Tibial artery (tissue), 4 donors: ENCODE measurements around the gene DRAM1.
A peak's percentile ranks its signal among the peaks of the same experiment; 100 is the strongest.

ENCODE experiments used
- DNase-seq, 2 donors: peaks; one replicate each; pipeline ENCODE4 v3.0.0-alpha.2; 2019
- H3K27ac ChIP-seq, 2 donors: fragments of 200-600 bp; sonication (generic) in 1 of 2; 1 replicate in 1 of 2; 2 replicates in 1 of 2; pipeline ENCODE4 v1.5.1; 2018 to 2019; ENCODE audit warnings: mild to moderate bottlenecking in 1 of 2
- H3K27me3 ChIP-seq, 2 donors: fragments of 200-600 bp; sonication (generic) in 1 of 2; one replicate each; pipeline versions ENCODE4 v1.5.1 to v1.6.0; 2016 to 2019
- H3K36me3 ChIP-seq, 3 donors: fragments of 200-600 bp; sonication (generic) in 2 of 3; one replicate each; pipeline ENCODE4 v1.5.1; 2016 to 2019; ENCODE audit warnings: mild to moderate bottlenecking in 2 of 3
- H3K4me1 ChIP-seq, 4 donors: fragments of 200-600 bp; sonication (generic) in 2 of 4; 1 replicate in 3 of 4; 2 replicates in 1 of 4; pipeline ENCODE4 v1.5.1; 2016 to 2019
- H3K4me3 ChIP-seq, 2 donors: fragments of 200-600 bp; sonication (generic) in 1 of 2; 1 replicate in 1 of 2; 2 replicates in 1 of 2; pipeline ENCODE4 v1.5.1; 2018 to 2019; ENCODE audit warnings: mild to moderate bottlenecking in 2 of 2
- H3K9me3 ChIP-seq, 3 donors: fragments of 200-600 bp; sonication (generic) in 1 of 3; one replicate each; pipeline ENCODE4 v1.5.1; 2016 to 2019
- intact Hi-C: fragments of 100-400 bp; cut with DNase I; formaldehyde crosslinking; loops from one replicate; pipeline ENCODE4 v1.15.0; 2023; ENCODE audit warnings: low total_unique reads
- TF ChIP-seq, protein P1 (sequence below), 2 experiments: fragments of 200-600 bp in 1 of 2; fragments of 450-650 bp in 1 of 2; IDR thresholded peaks; one replicate each; pipeline ENCODE4 v1.5.1; 2017 to 2019; ENCODE audit warnings: antibody characterized with exemption in 2 of 2, mild to moderate bottlenecking in 1 of 2, moderate library complexity in 1 of 2

Gene DRAM1

DNA sequence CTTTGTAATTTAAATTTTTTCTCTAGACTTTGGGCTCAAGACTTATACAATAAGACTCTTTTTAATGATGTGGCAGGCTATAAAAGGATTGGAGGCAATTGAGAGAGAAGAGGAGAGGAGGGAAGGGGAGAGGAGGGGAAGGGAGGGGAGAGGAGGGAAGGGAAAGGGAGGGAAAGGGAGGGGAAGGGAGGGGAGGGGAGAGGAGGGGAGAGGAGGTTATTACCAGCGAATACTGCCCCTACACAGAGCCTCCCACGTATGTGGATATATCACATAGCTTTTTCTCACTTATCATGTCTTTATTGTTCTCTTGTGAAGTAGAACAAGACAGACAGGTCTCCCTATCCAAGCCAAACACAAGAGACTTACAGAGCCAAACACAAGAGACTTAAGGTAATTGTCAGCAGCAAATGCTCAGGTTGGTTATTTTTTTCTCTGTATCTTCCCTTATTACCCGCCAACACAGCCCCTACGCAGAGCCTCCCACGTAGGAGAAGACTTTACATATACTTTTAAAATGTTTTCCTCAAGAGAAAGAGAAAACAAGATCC is 63.1 kb downstream of the DRAM1 start:
- DNase-seq, result no peak
- H3K27ac ChIP-seq, result peak overlapping the region in 1 of 2 donors; percentile 13
- intact Hi-C loops, result loop anchor here (5.0 kb wide), 1 partner anchor 537 kb away; no protein-coding TSS in a partner anchor

DNA sequence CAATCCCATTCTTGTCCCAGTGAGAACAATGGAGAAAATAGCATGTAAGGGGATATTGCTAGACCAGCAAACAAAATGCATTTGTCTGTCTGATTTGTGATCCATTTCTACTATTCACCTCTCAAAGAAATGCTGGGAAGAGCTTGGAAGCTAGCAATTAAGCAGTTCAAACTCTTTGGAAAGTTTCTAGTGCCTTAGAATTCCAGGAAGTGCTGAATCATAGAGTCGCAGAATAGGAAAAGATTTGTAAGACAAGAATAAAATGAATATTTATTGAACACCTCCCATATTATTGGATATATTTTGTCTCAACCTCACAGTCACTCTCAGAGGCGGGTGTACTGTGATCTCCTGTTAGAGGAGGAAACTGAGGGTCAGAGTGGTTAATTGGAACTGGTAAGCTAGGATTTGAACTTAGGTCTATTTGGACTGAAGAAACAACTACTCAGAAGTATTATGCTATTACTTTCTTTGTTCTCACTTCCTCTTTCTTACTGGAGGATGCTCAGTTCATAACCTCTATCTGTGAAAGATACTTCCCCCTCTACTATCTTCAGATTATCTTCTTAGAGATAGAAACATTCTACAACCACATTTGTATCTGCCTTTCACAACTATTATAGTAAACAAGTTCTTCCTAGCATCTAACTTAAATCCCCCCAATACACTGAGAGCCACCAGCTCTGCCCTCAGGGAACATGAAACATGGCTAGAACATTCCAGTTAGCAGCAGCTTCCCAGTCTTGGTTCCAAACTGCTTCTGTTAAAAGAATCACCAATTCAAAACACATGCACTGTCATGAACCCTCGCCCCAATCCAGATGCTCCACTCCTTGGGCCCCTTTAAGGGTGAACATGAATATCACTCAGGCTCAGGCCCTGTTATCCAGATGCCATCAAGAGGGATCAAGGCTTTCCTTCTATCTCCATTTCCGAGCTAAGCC is 64.2 kb downstream of the DRAM1 start:
- no peak overlapping the region for H3K27ac ChIP-seq
- no peak overlapping the region for H3K4me3 ChIP-seq
- DNase-seq, result no peak
- H3K9me3 ChIP-seq, result no peaks in the 10 kb centered on the region
- intact Hi-C loops, result loop anchor here (5.0 kb wide), 1 partner anchor 536 kb away; no protein-coding TSS in a partner anchor
- TF ChIP-seq, protein P1, sequence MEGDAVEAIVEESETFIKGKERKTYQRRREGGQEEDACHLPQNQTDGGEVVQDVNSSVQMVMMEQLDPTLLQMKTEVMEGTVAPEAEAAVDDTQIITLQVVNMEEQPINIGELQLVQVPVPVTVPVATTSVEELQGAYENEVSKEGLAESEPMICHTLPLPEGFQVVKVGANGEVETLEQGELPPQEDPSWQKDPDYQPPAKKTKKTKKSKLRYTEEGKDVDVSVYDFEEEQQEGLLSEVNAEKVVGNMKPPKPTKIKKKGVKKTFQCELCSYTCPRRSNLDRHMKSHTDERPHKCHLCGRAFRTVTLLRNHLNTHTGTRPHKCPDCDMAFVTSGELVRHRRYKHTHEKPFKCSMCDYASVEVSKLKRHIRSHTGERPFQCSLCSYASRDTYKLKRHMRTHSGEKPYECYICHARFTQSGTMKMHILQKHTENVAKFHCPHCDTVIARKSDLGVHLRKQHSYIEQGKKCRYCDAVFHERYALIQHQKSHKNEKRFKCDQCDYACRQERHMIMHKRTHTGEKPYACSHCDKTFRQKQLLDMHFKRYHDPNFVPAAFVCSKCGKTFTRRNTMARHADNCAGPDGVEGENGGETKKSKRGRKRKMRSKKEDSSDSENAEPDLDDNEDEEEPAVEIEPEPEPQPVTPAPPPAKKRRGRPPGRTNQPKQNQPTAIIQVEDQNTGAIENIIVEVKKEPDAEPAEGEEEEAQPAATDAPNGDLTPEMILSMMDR (IDR thresholded peaks at IDR 0.05), result no peak
- no peaks in the 10 kb centered on the region for H3K36me3 ChIP-seq
- no peaks in the 10 kb centered on the region for H3K27me3 ChIP-seq
- peaks cover 0 to 6% (median 0%) of the 10 kb centered on the region in 4 donors for H3K4me1 ChIP-seq

More for the DNA sequence above, 63.1 kb downstream of the DRAM1 start:
- Histone ChIP-seq H3K4me3 (no peak overlapping the region), H3K36me3 (no peaks in the 10 kb centered on the region), H3K27me3 (no peaks in the 10 kb centered on the region), H3K9me3 (no peaks in the 10 kb centered on the region), H3K4me1 (peaks cover 0 to 6% (median 0%) of the 10 kb centered on the region in 4 donors)
- TF ChIP-seq, protein P1 (IDR thresholded peaks at IDR 0.05), result no peak

DNA sequence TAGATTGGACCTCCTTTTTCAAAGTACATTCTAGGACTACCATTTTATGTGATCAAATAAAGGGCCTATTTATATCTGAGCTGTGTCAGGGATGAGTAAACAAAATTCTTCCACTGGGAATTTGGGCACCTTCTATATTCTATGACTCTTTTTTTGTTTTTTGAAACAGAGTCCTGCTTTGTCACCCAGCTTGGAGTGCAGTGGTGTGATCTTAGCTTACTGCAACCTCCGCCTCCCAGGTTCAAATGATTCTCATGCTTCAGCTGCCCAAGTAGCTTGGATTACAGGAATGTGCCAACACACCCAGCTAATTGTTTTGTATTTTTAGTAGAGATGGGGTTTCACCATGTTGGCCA is 64.8 kb downstream of the DRAM1 start:
- no peak overlapping the region for H3K27ac ChIP-seq
- no peak overlapping the region for H3K4me3 ChIP-seq
- DNase-seq, result no peak
- no peaks in the 10 kb centered on the region for H3K27me3 ChIP-seq
- H3K9me3 ChIP-seq, result no peaks in the 10 kb centered on the region
- H3K36me3 ChIP-seq, result no peaks in the 10 kb centered on the region
- intact Hi-C loops, result loop anchor here (5.0 kb wide), 1 partner anchor 535 kb away; no protein-coding TSS in a partner anchor
- H3K4me1 ChIP-seq, result peaks cover 0 to 6% (median 0%) of the 10 kb centered on the region in 4 donors
- TF ChIP-seq, protein P1 (IDR thresholded peaks at IDR 0.05), result no peak

DNA sequence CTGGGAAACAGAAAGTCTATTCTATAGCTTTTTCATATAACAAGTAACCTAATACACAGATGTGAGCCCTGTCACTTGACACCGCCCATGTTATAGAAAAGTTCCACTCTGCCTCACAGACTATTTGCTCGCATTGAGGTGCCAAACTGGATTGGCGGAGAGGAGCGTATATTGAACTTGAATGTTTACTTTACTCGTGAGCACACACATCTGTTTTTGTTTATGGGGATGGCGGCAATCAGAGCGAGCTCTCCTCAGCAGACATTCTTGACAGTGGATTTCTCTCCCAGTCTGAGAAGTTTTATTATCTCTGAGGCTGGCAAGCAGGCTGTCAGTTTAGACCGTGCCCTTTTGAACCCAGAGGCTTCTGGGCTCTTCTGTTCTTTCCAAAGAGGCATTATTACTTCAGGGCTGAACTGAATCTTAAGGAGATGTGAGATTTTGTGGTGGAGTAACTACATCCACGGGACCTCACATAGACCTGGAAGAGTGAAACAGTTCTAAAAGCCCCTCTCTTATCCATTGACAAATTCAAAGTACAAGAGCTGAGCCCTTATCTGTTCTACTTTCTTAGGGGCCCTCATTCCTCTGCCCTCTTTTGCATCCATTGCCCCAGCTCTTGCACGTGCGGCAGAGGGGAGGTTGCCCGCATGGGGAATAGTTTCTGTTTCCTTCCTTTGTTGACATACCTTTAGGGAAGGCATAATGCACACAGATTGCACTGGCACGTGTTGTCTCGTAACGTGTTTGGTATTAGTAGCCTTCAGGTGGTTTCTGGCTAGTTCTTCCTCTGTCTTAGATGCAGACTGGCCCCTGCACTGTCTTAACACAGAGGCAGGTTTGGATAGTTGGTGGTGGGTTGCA is 68.2 kb downstream of the DRAM1 start:
- H3K27ac ChIP-seq, result no peak overlapping the region
- no peaks in the 10 kb centered on the region for H3K9me3 ChIP-seq
- TF ChIP-seq, protein P1 (IDR thresholded peaks at IDR 0.05), result no peak
- H3K36me3 ChIP-seq, result no peaks in the 10 kb centered on the region
- DNase-seq, result no peak
- intact Hi-C loops, result no loop called here
- no peaks in the 10 kb centered on the region for H3K4me1 ChIP-seq
- no peak overlapping the region for H3K4me3 ChIP-seq
- H3K27me3 ChIP-seq, result no peaks in the 10 kb centered on the region

DNA sequence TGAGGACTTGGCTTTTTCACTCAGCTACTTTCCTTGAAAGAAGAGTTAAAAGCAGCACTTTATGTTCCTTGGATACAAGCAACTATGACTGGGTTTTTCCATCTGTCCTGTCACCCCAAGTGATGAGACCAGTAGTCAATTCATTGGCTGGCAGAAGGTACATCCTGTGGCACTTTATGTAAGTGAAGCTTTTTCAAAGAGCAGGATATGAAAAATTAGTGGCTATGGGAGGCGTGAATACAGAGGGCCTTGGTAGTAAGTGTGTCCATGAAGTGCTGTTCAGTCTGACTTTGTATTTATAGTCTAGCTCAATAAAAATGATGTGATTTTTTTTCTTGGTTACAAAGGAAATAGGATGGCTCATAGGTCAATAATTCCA is 68.8 kb downstream of the DRAM1 start:
- Histone ChIP-seq H3K4me1 (no peaks in the 10 kb centered on the region), H3K27ac (no peak overlapping the region), H3K27me3 (no peaks in the 10 kb centered on the region), H3K4me3 (no peak overlapping the region), H3K9me3 (no peaks in the 10 kb centered on the region), H3K36me3 (no peaks in the 10 kb centered on the region)
- TF ChIP-seq, protein P1 (IDR thresholded peaks at IDR 0.05), result no peak
- intact Hi-C loops, result no loop called here
- no peak for DNase-seq
